Stimulated activated CD4-positive, alpha-beta T cell treated with anti-CD3 and anti-CD28 coated beads, Interleukin-12 subunit alpha, Interleukin-12 subunit beta, amount 100 ng/mL, for 48 hours (primary cell): ENCODE data around the gene SUB1.
"Not testable (repeated sequence)": the region's sequence is repeated elsewhere in the genome, so short reads cannot be mapped to it uniquely, and the experiment has no call there.

Experiments used
- DNase-seq, 3 donors: peaks; one replicate each; pipeline ENCODE4 v3.0.0-alpha.2; 2020; ENCODE audit warnings: low read depth in 2 of 3, low spot score in 1 of 3

The SUB1 gene

GRCh38 chr5:32598260-32598937 lies 13.0 kb downstream of the SUB1 start:
- DNase-seq = no peak

GRCh38 chr5:32598997-32599549 lies 13.7 kb downstream of the SUB1 start:
- DNase-seq = no peak

- no peak for DNase-seq
These were observed 14.8 kb downstream of the SUB1 start for GRCh38 chr5:32600054-32600622.

GRCh38 chr5:32601623-32602295 lies 16.4 kb downstream of the SUB1 start:
- no peak for DNase-seq

GRCh38 chr5:32602906-32603305 lies 17.5 kb downstream of the SUB1 start:
- no peak for DNase-seq

GRCh38 chr5:32604800-32605765 lies 19.7 kb downstream of the SUB1 start:
- DNase-seq = no peak

- no peak for DNase-seq
These were observed 20.4 kb downstream of the SUB1 start for GRCh38 chr5:32605766-32606152.

- no peak for DNase-seq
These were observed 27.0 kb downstream of the SUB1 start for GRCh38 chr5:32612134-32612888.

- peak; percentile 76 to 97 (median 78) for DNase-seq
These were observed 27.8 kb downstream of the SUB1 start for GRCh38 chr5:32613050-32613672.

GRCh38 chr5:32615236-32615635 lies 29.9 kb downstream of the SUB1 start:
- no peak for DNase-seq

- no peak for DNase-seq
These were observed 33.6 kb downstream of the SUB1 start for GRCh38 chr5:32618962-32619361.

- DNase-seq = no peak
These were observed 35.9 kb downstream of the SUB1 start for GRCh38 chr5:32621256-32621655.

GRCh38 chr5:32625106-32625505 lies 39.7 kb downstream of the SUB1 start:
- no peak for DNase-seq

GRCh38 chr5:32625547-32625946 lies 40.2 kb downstream of the SUB1 start:
- no peak for DNase-seq

- no peak for DNase-seq
These were observed 42.0 kb downstream of the SUB1 start for GRCh38 chr5:32627219-32627870.

GRCh38 chr5:32628049-32628844 lies 42.9 kb downstream of the SUB1 start:
- DNase-seq = no peak

- DNase-seq = no peak
These were observed 45.6 kb downstream of the SUB1 start for GRCh38 chr5:32630867-32631491.

- not testable (repeated sequence) for DNase-seq
These were observed 47.7 kb downstream of the SUB1 start for GRCh38 chr5:32633017-32633416.
